Stimulated activated CD8-positive, alpha-beta memory T cell treated with anti-CD3 and anti-CD28 coated beads, Interleukin-4, amount 100 ng/mL, for 1 hour (primary cell): ENCODE data around the gene SYNGR1.

ENCODE experiments used
- DNase-seq, 2 donors: peaks; one replicate each; pipeline ENCODE4 v3.0.0-alpha.2; 2020; ENCODE audit warnings: low read depth in 2 of 2, low spot score in 1 of 2

Gene SYNGR1

GRCh38 chr22:39349967-39350726 lies at the start of gene SYNGR1:
SYNGR1 (plus strand) TSS chr22:39349991; CDS start chr22:39350011, 20 bp downstream.
- no peak for DNase-seq

GRCh38 chr22:39300186-39300830 lies 49.5 kb upstream of the SYNGR1 start:
- no peak for DNase-seq

GRCh38 chr22:39301108-39301507 lies 48.7 kb upstream of the SYNGR1 start:
- no peak for DNase-seq

- DNase-seq, result no peak
Observed at GRCh38 chr22:39301926-39302325, 47.9 kb upstream of the SYNGR1 start.

GRCh38 chr22:39302431-39302960 lies 47.3 kb upstream of the SYNGR1 start:
- DNase-seq, result no peak

GRCh38 chr22:39303358-39303757 lies 46.4 kb upstream of the SYNGR1 start:
- DNase-seq, result no peak

GRCh38 chr22:39303892-39304671 lies 45.7 kb upstream of the SYNGR1 start:
- DNase-seq, result no peak

- DNase-seq, result no peak
Observed at GRCh38 chr22:39306456-39307361, 43.1 kb upstream of the SYNGR1 start.

- no peak for DNase-seq
Observed at GRCh38 chr22:39308614-39309363, 41.0 kb upstream of the SYNGR1 start.

- no peak for DNase-seq
Observed at GRCh38 chr22:39309364-39309861, 40.4 kb upstream of the SYNGR1 start.

- DNase-seq, result no peak
Observed at GRCh38 chr22:39309881-39310714, 39.7 kb upstream of the SYNGR1 start.

- no peak for DNase-seq
Observed at GRCh38 chr22:39311592-39312400, 38.0 kb upstream of the SYNGR1 start.

GRCh38 chr22:39312410-39312809 lies 37.4 kb upstream of the SYNGR1 start:
- no peak for DNase-seq

GRCh38 chr22:39313258-39314001 lies 36.4 kb upstream of the SYNGR1 start:
- DNase-seq, result no peak

- no peak for DNase-seq
Observed at GRCh38 chr22:39314251-39314971, 35.4 kb upstream of the SYNGR1 start.

GRCh38 chr22:39315389-39315788 lies 34.4 kb upstream of the SYNGR1 start:
- DNase-seq, result no peak
